ENCODE data around the gene PHOSPHO1. TPM values are rescaled to one million over a fixed set of nuclear protein-coding genes. Genes with fewer than 3 reads are reported as not detected.
A peak's percentile ranks its signal among the peaks of the same experiment; 100 is the strongest.

Gene PHOSPHO1
- total and polyA plus RNA-seq, 2 of the 13 experiments (the other 11 are each of a cell fraction or from before 2014, with no cell fraction given), result not detected

DNA sequence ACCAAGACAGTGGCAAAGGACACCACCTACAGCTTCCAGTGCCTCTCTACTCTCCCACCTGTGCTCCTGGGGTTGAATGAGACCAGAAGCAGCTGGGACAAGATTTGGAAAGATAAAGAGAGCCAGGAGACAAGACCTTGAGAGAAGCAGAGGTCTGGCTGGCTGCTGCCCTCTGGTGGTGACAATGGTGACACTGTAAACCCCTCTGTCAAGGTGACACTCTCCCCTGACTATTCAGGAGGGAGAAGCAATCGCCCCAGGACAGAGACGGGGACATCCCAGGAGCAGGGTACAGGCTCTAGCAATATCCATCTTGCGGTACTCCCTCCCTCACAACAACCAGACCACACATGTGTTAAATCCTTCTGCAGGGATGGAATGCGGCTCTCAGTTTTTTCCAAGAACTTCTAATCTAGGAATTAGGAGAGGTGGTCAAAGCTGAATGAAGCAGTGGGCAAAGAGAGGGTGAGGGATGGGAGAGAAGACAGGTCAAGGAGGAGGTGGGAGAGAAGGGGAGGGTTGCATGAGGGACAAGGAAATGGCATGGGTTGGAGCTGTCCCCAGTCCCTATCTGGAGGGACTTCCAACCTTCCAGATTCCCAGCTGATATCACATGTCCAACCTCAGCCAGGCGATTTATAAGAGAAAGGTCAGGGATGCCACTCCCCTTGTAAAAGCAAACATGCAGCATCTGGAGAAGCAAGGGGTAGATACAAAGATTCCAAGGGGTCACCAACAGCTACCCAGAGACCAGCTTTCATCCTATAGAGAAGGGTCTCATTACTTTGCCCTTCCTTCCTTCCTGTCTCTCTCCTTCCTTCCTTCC is 2.9 kb downstream of the PHOSPHO1 start (continued):
- TF ChIP-seq, protein P1, sequence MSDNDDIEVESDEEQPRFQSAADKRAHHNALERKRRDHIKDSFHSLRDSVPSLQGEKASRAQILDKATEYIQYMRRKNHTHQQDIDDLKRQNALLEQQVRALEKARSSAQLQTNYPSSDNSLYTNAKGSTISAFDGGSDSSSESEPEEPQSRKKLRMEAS (IDR thresholded peaks at IDR 0.05), result no peak
- TF ChIP-seq ZNF75D (CRISPR knock-in tag; IDR thresholded peaks at IDR 0.05; ENCODE audit: borderline replicate concordance), result no peak
- TF ChIP-seq TRIM24 (CRISPR knock-in tag; IDR thresholded peaks at IDR 0.05), result no peak
- TF ChIP-seq, protein P2, sequence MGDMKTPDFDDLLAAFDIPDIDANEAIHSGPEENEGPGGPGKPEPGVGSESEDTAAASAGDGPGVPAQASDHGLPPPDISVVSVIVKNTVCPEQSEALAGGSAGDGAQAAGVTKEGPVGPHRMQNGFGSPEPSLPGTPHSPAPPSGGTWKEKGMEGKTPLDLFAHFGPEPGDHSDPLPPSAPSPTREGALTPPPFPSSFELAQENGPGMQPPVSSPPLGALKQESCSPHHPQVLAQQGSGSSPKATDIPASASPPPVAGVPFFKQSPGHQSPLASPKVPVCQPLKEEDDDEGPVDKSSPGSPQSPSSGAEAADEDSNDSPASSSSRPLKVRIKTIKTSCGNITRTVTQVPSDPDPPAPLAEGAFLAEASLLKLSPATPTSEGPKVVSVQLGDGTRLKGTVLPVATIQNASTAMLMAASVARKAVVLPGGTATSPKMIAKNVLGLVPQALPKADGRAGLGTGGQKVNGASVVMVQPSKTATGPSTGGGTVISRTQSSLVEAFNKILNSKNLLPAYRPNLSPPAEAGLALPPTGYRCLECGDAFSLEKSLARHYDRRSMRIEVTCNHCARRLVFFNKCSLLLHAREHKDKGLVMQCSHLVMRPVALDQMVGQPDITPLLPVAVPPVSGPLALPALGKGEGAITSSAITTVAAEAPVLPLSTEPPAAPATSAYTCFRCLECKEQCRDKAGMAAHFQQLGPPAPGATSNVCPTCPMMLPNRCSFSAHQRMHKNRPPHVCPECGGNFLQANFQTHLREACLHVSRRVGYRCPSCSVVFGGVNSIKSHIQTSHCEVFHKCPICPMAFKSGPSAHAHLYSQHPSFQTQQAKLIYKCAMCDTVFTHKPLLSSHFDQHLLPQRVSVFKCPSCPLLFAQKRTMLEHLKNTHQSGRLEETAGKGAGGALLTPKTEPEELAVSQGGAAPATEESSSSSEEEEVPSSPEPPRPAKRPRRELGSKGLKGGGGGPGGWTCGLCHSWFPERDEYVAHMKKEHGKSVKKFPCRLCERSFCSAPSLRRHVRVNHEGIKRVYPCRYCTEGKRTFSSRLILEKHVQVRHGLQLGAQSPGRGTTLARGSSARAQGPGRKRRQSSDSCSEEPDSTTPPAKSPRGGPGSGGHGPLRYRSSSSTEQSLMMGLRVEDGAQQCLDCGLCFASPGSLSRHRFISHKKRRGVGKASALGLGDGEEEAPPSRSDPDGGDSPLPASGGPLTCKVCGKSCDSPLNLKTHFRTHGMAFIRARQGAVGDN (CRISPR knock-in tag; IDR thresholded peaks at IDR 0.05), result no peak
- peak; percentile 34; the same call in 1 of the 2 replicates for TF ChIP-seq FOSL2 (CRISPR knock-in tag; IDR thresholded peaks at IDR 0.05)
- TF ChIP-seq KDM6A (CRISPR knock-in tag; IDR thresholded peaks at IDR 0.05; ENCODE audit: low read depth), result no peak
- no peak for TF ChIP-seq REL (CRISPR knock-in tag; conservative IDR thresholded peaks at IDR 0.05)
